MM.1S (cell line): Measurements from ENCODE around the gene SLC49A4.

Experiments used
- DNase-seq: peaks from one replicate; pipeline ENCODE4 v3.0.0-alpha.2; 2015
- H2AFZ ChIP-seq: fragments of 300-600 bp; sonication (generic); 2 replicates; pipeline ENCODE4 v1.6.0; 2016; ENCODE audit warnings: antibody characterized with exemption, low read length
- H3F3A ChIP-seq: fragments of 300-600 bp; sonication (generic); 2 replicates; pipeline ENCODE4 v1.6.1; 2016; ENCODE audit warnings: mild to moderate bottlenecking, antibody characterized with exemption, low read length, moderate library complexity, mixed read lengths; ENCODE audit not compliant: insufficient read depth
- H3K27ac ChIP-seq: fragments of 300-600 bp; sonication (generic); 2 replicates; pipeline ENCODE4 v1.5.1; 2016; ENCODE audit warnings: mild to moderate bottlenecking, low read length
- H3K27me3 ChIP-seq: fragments of 300-600 bp; sonication (generic); replicated peaks from 2 replicates; pipeline ENCODE4 v1.6.0; 2016; ENCODE audit warnings: low read length; ENCODE audit not compliant: insufficient read depth
- H3K36me3 ChIP-seq: fragments of 300-600 bp; sonication (generic); replicated peaks from 2 replicates; pipeline ENCODE4 v1.6.1; 2016; ENCODE audit warnings: mild to moderate bottlenecking, low read length, mixed read lengths; ENCODE audit not compliant: insufficient read depth
- H3K4me1 ChIP-seq: fragments of 300-600 bp; sonication (generic); 2 replicates; pipeline ENCODE4 v1.6.1; 2016; ENCODE audit warnings: low read length, mixed read lengths
- H3K4me2 ChIP-seq: fragments of 300-600 bp; sonication (generic); 2 replicates; pipeline ENCODE4 v1.6.0; 2016; ENCODE audit warnings: low read depth, low read length
- H3K4me3 ChIP-seq: fragments of 300-600 bp; sonication (generic); 2 replicates; pipeline ENCODE4 v1.5.1; 2016; ENCODE audit warnings: low read length, mixed read lengths
- H3K79me2 ChIP-seq: fragments of 300-600 bp; sonication (generic); 2 replicates; pipeline ENCODE4 v1.6.1; 2016; ENCODE audit warnings: mixed run types, low read length, mixed read lengths
- H3K9ac ChIP-seq: fragments of 300-600 bp; sonication (generic); 2 replicates; pipeline ENCODE4 v1.6.1; 2016; ENCODE audit warnings: low read length, mixed read lengths
- H3K9me2 ChIP-seq: fragments of 300-600 bp; sonication (generic); replicated peaks from 2 replicates; pipeline ENCODE4 v1.6.1; 2016; ENCODE audit warnings: mild to moderate bottlenecking, low read length, mixed read lengths; ENCODE audit not compliant: insufficient read depth
- H3K9me3 ChIP-seq: fragments of 300-600 bp; sonication (generic); replicated peaks from 2 replicates; pipeline ENCODE4 v1.6.1; 2016; ENCODE audit warnings: mild to moderate bottlenecking, low read length, mixed read lengths; ENCODE audit not compliant: insufficient read depth
- H4K20me1 ChIP-seq: fragments of 300-600 bp; sonication (generic); 2 replicates; pipeline ENCODE4 v1.6.1; 2016; ENCODE audit warnings: mild to moderate bottlenecking, low read length, moderate library complexity, mixed read lengths; ENCODE audit not compliant: insufficient read depth
- CTCF ChIP-seq: fragments of 300-600 bp; sonication (generic); IDR thresholded peaks from 2 replicates; pipeline ENCODE4 v1.5.1; 2016; ENCODE audit warnings: antibody characterized with exemption, low read length, mixed read lengths
- EZH2 ChIP-seq: fragments of 300-600 bp; sonication (generic); optimal IDR thresholded peaks from 2 replicates; pipeline ENCODE3; 2017; ENCODE audit warnings: low read depth, mild to moderate bottlenecking, antibody characterized with exemption, low read length, mixed read lengths
- EZH2phosphoT487 ChIP-seq: fragments of 300-600 bp; sonication (generic); IDR thresholded peaks from 2 replicates; pipeline ENCODE4 v1.6.1; 2018; ENCODE audit warnings: antibody characterized with exemption, low read length

SLC49A4 gene

GRCh38 chr3:122786066-122786465, 8.8 kb upstream of the SLC49A4 start:
- Histone ChIP-seq H2AFZ (no peak overlapping the region), H3K36me3 (no peaks in the 10 kb centered on the region; the same call in 1 of the 2 replicates), H3K4me1 (no peaks in the 10 kb centered on the region), H4K20me1 (no peaks in the 10 kb centered on the region), H3K79me2 (peaks cover 15% of the 10 kb centered on the region; the same call in 1 of the 2 replicates), H3K27me3 (no peaks in the 10 kb centered on the region), H3K27ac (no peak overlapping the region), H3K9me3 (no peaks in the 10 kb centered on the region), H3K4me3 (no peak overlapping the region), H3K9ac (no peak overlapping the region), H3K4me2 (no peak overlapping the region), H3F3A (no peaks in the 10 kb centered on the region), H3K9me2 (no peaks in the 10 kb centered on the region)
- no peak for DNase-seq
- no peak for TF ChIP-seq EZH2phosphoT487
- no peak for TF ChIP-seq EZH2
- no peak for TF ChIP-seq CTCF

- Histone ChIP-seq H3K79me2 (peaks cover 30% of the 10 kb centered on the region), H3K36me3 (no peaks in the 10 kb centered on the region; the same call in 1 of the 2 replicates), H3K4me1 (peaks cover 5% of the 10 kb centered on the region; the same call in 1 of the 2 replicates), H4K20me1 (no peaks in the 10 kb centered on the region), H3K27me3 (no peaks in the 10 kb centered on the region), H3K4me2 (no peak overlapping the region), H3F3A (no peaks in the 10 kb centered on the region), H3K4me3 (no peak overlapping the region), H3K9me3 (no peaks in the 10 kb centered on the region), H3K9me2 (no peaks in the 10 kb centered on the region), H3K9ac (no peak overlapping the region), H3K27ac (no peak overlapping the region), H2AFZ (no peak overlapping the region)
- no peak for DNase-seq
- no peak for TF ChIP-seq EZH2
- TF ChIP-seq CTCF, result no peak
Measured at GRCh38 chr3:122787872-122788271, 7.0 kb upstream of the SLC49A4 start.

- peaks cover 8% of the 10 kb centered on the region; the same call in 1 of the 2 replicates for H3F3A ChIP-seq
- peaks cover 5% of the 10 kb centered on the region; the same call in 1 of the 2 replicates for H3K4me1 ChIP-seq
- H3K27me3 ChIP-seq, result no peaks in the 10 kb centered on the region
- H3K4me2 ChIP-seq, result no peak overlapping the region
- H2AFZ ChIP-seq, result no peak overlapping the region
- H3K4me3 ChIP-seq, result no peak overlapping the region
- DNase-seq, result no peak
- H3K79me2 ChIP-seq, result peaks cover 35% of the 10 kb centered on the region
- TF ChIP-seq EZH2 (no peak), CTCF (no peak), EZH2phosphoT487 (no peak)
- H4K20me1 ChIP-seq, result no peaks in the 10 kb centered on the region
- H3K27ac ChIP-seq, result no peak overlapping the region
- H3K36me3 ChIP-seq, result no peaks in the 10 kb centered on the region; the same call in 1 of the 2 replicates
- H3K9ac ChIP-seq, result no peak overlapping the region
- H3K9me3 ChIP-seq, result no peaks in the 10 kb centered on the region
- H3K9me2 ChIP-seq, result no peaks in the 10 kb centered on the region
Measured at GRCh38 chr3:122789585-122790273, 5.1 kb upstream of the SLC49A4 start.
